PC-9 (cell line): ENCODE measurements around the gene PQBP1. TPM values are rescaled to one million over a fixed set of nuclear protein-coding genes. Genes with fewer than 3 reads are reported as not detected.

ENCODE experiments used
- BruUV-seq: library from RNA; stranded (reverse); fragments of 400-500 nt; replicated peaks from 2 replicates; lab custom pipeline; 2021; lab: Mats Ljungman, UMichigan
- CTCF ChIA-PET: fragments of 300-600 bp; sonication (Branson Sonifier 250); formaldehyde crosslinking; loops from one replicate; lab custom pipeline; 2022; ENCODE audit warnings: antibody characterized with exemption; lab: Charles Lee
- POLR2A ChIA-PET: fragments of 300-600 bp; sonication (Branson Sonifier 250); formaldehyde crosslinking; loops from one replicate; lab custom pipeline; 2022; ENCODE audit warnings: antibody characterized with exemption; ENCODE audit not compliant: unreplicated experiment; lab: Charles Lee
- DNase-seq, 2 experiments: peaks; one replicate each; pipeline versions ENCODE4 v3.0.0 to v3.0.0-alpha.2; 2015 to 2022; ENCODE audit warnings: mixed read lengths in 1 of 2
- H2AFZ ChIP-seq: fragments of 200-600 bp; sonication (generic); 2 replicates; pipeline ENCODE4 v1.8.1; 2017; ENCODE audit warnings: antibody characterized with exemption
- H3F3A ChIP-seq: fragments of 200-600 bp; sonication (generic); 2 replicates; pipeline ENCODE4 v1.8.1; 2017; ENCODE audit warnings: antibody characterized with exemption, mild to moderate bottlenecking, low read depth; ENCODE audit not compliant: insufficient read depth
- H3K27ac ChIP-seq: fragments of 200-600 bp; sonication (generic); 2 replicates; pipeline ENCODE4 v1.6.1; 2016; ENCODE audit warnings: mixed run types
- H3K27me3 ChIP-seq: fragments of 200-600 bp; sonication (generic); 2 replicates; pipeline ENCODE4 v1.6.1; 2016; ENCODE audit warnings: low read depth, mixed run types; ENCODE audit not compliant: insufficient read depth
- H3K36me3 ChIP-seq: fragments of 200-600 bp; sonication (generic); 2 replicates; pipeline ENCODE4 v1.6.1; 2016; ENCODE audit warnings: low read depth, mixed run types
- H3K4me1 ChIP-seq: fragments of 200-600 bp; sonication (generic); replicated peaks from 2 replicates; pipeline ENCODE4 v1.6.1; 2016; ENCODE audit warnings: mixed run types; ENCODE audit not compliant: insufficient read depth
- H3K4me2 ChIP-seq: fragments of 200-600 bp; sonication (generic); 2 replicates; pipeline ENCODE4 v1.6.1; 2017; ENCODE audit warnings: mixed run types
- H3K4me3 ChIP-seq: fragments of 200-600 bp; sonication (generic); 2 replicates; pipeline ENCODE4 v1.6.1; 2016; ENCODE audit warnings: mixed run types
- H3K79me2 ChIP-seq: fragments of 200-600 bp; sonication (generic); 2 replicates; pipeline ENCODE4 v1.6.1; 2017; ENCODE audit warnings: low read depth, mixed run types
- H3K9me2 ChIP-seq: fragments of 200-600 bp; sonication (generic); 2 replicates; pipeline ENCODE4 v1.8.1; 2017; ENCODE audit warnings: mild to moderate bottlenecking; ENCODE audit not compliant: insufficient read depth
- H3K9me3 ChIP-seq: fragments of 200-600 bp; sonication (generic); 2 replicates; pipeline ENCODE4 v1.8.1; 2016; ENCODE audit warnings: low read depth; ENCODE audit not compliant: insufficient read depth
- H4K20me1 ChIP-seq: fragments of 200-600 bp; sonication (generic); 2 replicates; pipeline ENCODE4 v1.8.1; 2017; ENCODE audit not compliant: insufficient read depth
- EZH2 ChIP-seq: fragments of 200-600 bp; sonication (generic); IDR thresholded peaks from 2 replicates; pipeline ENCODE4 v1.8.0; 2017; ENCODE audit warnings: antibody characterized with exemption, low read depth
- intact Hi-C: fragments of 100-400 bp; cut with micrococcal nuclease; formaldehyde crosslinking; loops from one replicate; pipeline ENCODE4 v1.10.0; 2022; ENCODE audit not compliant: unreplicated experiment
- total RNA-seq: library from RNA; stranded (reverse); gene quantifications from 2 replicates; pipeline ENCODE4 v1.2.3, GENCODE V29; 2021
- TF ChIP-seq, protein P1 (sequence below): fragments of 200-600 bp; sonication (generic); conservative IDR thresholded peaks from 2 replicates; pipeline ENCODE4 v1.6.1; 2017; ENCODE audit warnings: mixed run types, antibody characterized with exemption, mild to moderate bottlenecking, moderate library complexity

Gene PQBP1
- total RNA-seq, 1 experiment from 2014 or later: 36.4 TPM

DNA sequence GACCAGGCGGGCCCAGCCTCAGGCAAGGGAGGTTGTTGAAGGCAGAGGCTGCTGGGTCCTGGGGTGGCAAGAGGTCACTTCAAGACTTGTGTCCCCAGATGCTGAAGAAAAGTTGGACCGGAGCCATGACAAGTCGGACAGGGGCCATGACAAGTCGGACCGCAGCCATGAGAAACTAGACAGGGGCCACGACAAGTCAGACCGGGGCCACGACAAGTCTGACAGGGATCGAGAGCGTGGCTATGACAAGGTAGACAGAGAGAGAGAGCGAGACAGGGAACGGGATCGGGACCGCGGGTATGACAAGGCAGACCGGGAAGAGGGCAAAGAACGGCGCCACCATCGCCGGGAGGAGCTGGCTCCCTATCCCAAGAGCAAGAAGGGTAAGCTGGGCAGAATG, 4.4 kb downstream of the PQBP1 start:
- no peaks in the 10 kb centered on the region for H4K20me1 ChIP-seq
- BruUV-seq: no TSS peak
- H3K27ac ChIP-seq: no peak overlapping the region
- no peaks in the 10 kb centered on the region for H3F3A ChIP-seq
- H3K9me3 ChIP-seq: no peaks in the 10 kb centered on the region
- H3K79me2 ChIP-seq: peaks cover 10% of the 10 kb centered on the region; the same call in 1 of the 2 replicates
- CTCF ChIA-PET: no interaction called here
- intact Hi-C loops: no loop called here
- H3K9me2 ChIP-seq: no peaks in the 10 kb centered on the region
- no peaks in the 10 kb centered on the region for H3K27me3 ChIP-seq
- no peaks in the 10 kb centered on the region for H3K4me1 ChIP-seq
- no peak overlapping the region for H3K4me2 ChIP-seq
- no peak overlapping the region for H2AFZ ChIP-seq
- H3K4me3 ChIP-seq: no peak overlapping the region
- POLR2A ChIA-PET: no interaction called here
- no peak for TF ChIP-seq EZH2
- TF ChIP-seq, protein P1, sequence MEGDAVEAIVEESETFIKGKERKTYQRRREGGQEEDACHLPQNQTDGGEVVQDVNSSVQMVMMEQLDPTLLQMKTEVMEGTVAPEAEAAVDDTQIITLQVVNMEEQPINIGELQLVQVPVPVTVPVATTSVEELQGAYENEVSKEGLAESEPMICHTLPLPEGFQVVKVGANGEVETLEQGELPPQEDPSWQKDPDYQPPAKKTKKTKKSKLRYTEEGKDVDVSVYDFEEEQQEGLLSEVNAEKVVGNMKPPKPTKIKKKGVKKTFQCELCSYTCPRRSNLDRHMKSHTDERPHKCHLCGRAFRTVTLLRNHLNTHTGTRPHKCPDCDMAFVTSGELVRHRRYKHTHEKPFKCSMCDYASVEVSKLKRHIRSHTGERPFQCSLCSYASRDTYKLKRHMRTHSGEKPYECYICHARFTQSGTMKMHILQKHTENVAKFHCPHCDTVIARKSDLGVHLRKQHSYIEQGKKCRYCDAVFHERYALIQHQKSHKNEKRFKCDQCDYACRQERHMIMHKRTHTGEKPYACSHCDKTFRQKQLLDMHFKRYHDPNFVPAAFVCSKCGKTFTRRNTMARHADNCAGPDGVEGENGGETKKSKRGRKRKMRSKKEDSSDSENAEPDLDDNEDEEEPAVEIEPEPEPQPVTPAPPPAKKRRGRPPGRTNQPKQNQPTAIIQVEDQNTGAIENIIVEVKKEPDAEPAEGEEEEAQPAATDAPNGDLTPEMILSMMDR: no peak
- H3K36me3 ChIP-seq: no peaks in the 10 kb centered on the region
- no peak for DNase-seq

DNA sequence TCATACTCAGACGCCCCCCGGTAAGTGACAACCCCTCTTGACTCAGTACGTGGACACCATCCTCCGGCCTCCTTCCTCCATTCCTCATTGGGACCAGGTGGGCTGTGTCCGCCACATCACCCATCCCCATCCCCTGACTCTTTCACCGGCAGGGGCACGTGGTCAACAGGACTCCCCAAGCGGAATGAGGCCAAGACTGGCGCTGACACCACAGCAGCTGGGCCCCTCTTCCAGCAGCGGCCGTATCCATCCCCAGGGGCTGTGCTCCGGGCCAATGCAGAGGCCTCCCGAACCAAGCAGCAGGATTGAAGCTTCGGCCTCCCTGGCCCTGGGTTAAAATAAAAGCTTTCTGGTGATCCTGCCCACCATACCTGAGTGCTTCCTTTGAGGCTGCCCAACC, 5.0 kb downstream of the PQBP1 start:
- no TSS peak for BruUV-seq
- H3K9me3 ChIP-seq: no peaks in the 10 kb centered on the region
- no peak overlapping the region for H3K4me3 ChIP-seq
- DNase-seq: no peak
- POLR2A ChIA-PET: interaction anchor here (0.6 kb wide), 1 partner anchor 36 kb away, joined by 4 read pairs; no protein-coding TSS in a partner anchor
- TF ChIP-seq EZH2: no peak
- TF ChIP-seq, protein P1: no peak
- intact Hi-C loops: no loop called here
- H3K4me2 ChIP-seq: no peak overlapping the region
- no peak overlapping the region for H2AFZ ChIP-seq
- no peaks in the 10 kb centered on the region for H3K27me3 ChIP-seq
- no peaks in the 10 kb centered on the region for H3K36me3 ChIP-seq
- no peaks in the 10 kb centered on the region for H3F3A ChIP-seq
- no peaks in the 10 kb centered on the region for H3K9me2 ChIP-seq
- no peaks in the 10 kb centered on the region for H3K4me1 ChIP-seq
- H3K27ac ChIP-seq: no peak overlapping the region
- CTCF ChIA-PET: no interaction called here
- peaks cover 10% of the 10 kb centered on the region; the same call in 1 of the 2 replicates for H3K79me2 ChIP-seq
- H4K20me1 ChIP-seq: no peaks in the 10 kb centered on the region

DNA sequence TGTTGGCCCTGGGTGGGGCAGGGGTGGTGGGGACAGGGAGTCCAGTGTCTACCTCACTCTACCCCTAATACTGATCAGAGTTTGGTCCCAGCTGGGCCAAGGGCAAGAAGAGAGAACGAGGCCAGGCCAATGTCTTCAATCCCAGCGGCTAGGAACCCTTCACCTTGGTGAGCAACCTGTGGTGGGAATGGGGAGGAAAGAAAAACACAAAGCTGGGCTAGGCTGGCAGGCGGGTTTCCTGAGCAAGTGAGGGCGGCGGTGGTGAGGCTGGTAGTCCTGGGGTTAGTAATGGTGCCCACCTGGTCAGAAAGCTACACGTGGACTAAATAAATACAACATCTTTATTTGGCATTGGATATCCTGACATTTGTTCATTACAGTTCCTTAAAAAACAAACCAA, 5.6 kb downstream of the PQBP1 start:
- H3K27ac ChIP-seq: no peak overlapping the region
- TF ChIP-seq, protein P1: no peak
- TF ChIP-seq EZH2: no peak
- no peaks in the 10 kb centered on the region for H3K9me3 ChIP-seq
- no TSS peak for BruUV-seq
- H3K4me2 ChIP-seq: no peak overlapping the region
- H3K36me3 ChIP-seq: no peaks in the 10 kb centered on the region
- H3F3A ChIP-seq: no peaks in the 10 kb centered on the region
- peaks cover 9% of the 10 kb centered on the region; the same call in 1 of the 2 replicates for H3K79me2 ChIP-seq
- ChIA-PET POLR2A (interaction anchor here (0.6 kb wide), 1 partner anchor 36 kb away, joined by 4 read pairs; no protein-coding TSS in a partner anchor), CTCF (no interaction called here)
- no peaks in the 10 kb centered on the region for H3K9me2 ChIP-seq
- no peak overlapping the region for H3K4me3 ChIP-seq
- no peaks in the 10 kb centered on the region for H4K20me1 ChIP-seq
- H2AFZ ChIP-seq: no peak overlapping the region
- no peak for DNase-seq
- no peaks in the 10 kb centered on the region for H3K27me3 ChIP-seq
- H3K4me1 ChIP-seq: no peaks in the 10 kb centered on the region
- intact Hi-C loops: no loop called here
